ENCODE data around the gene ELN.

ELN gene

DNA sequence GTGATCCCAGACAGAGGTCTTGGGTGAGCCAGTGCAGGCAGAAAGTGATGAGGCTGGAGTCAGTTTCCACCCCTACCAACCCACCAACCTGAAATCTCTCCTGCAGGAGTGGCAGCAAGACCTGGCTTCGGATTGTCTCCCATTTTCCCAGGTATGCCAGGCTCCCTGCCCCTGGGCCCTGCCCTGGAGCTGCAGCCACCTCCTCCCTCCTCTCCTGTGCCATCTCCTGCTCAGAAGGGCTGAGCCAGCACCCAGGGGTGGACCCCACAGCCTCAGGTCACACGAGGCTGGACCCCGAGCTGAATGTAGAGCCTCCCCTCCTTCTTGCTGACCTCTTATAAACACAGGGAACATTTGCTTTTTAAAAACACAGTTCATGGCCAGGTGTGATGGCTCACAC is 38.7 kb downstream of the ELN start:
- no peaks in the 10 kb centered on the region for H3K27me3 ChIP-seq (ENCODE audit: control insufficient read depth in 5 of 5, insufficient read depth in 4 of 5, low read length in 5 of 5)
- no peak overlapping the region for H3K4me3 ChIP-seq (ENCODE audit: low read depth in 1 of 5, low read length in 5 of 5)
- peaks cover 0 to 30% (median 13%) of the 10 kb centered on the region in 5 donors for H3K36me3 ChIP-seq (ENCODE audit: control insufficient read depth in 5 of 5, insufficient read depth in 5 of 5, low read length in 5 of 5)
- peaks cover 0 to 9% (median 8%) of the 10 kb centered on the region in 5 donors for H3K4me1 ChIP-seq (ENCODE audit: control insufficient read depth in 5 of 5, insufficient read depth in 5 of 5, low read length in 5 of 5)
- H3K9me3 ChIP-seq (ENCODE audit: control insufficient read depth in 5 of 5, low read length in 5 of 5), result no peaks in the 10 kb centered on the region
- no peak overlapping the region for H3K9ac ChIP-seq (ENCODE audit: low read length in 5 of 5)
- H3K27ac ChIP-seq (ENCODE audit: low read depth, low read length), result no peak overlapping the region

DNA sequence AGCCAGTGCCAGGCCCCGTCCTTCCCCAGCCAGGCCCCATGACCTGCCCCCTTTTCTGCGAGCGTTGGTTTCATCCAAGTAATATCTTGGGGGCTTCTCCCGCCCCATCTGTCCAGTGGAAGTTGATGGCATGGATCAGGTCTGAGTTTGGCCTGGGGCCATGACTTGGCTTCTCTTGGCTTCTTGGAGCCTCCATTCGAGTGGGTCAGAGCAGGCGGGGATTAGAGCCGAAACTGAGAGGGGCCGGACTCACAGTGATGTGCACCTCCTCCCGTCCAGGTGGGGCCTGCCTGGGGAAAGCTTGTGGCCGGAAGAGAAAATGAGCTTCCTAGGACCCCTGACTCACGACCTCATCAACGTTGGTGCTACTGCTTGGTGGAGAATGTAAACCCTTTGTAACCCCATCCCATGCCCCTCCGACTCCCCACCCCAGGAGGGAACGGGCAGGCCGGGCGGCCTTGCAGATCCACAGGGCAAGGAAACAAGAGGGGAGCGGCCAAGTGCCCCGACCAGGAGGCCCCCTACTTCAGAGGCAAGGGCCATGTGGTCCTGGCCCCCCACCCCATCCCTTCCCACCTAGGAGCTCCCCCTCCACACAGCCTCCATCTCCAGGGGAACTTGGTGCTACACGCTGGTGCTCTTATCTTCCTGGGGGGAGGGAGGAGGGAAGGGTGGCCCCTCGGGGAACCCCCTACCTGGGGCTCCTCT is 40.6 kb downstream of the ELN start:
- Histone ChIP-seq H3K36me3 (ENCODE audit: control insufficient read depth in 5 of 5, insufficient read depth in 5 of 5, low read length in 5 of 5) (peaks cover 0 to 22% (median 10%) of the 10 kb centered on the region in 5 donors), H3K4me3 (ENCODE audit: low read depth in 1 of 5, low read length in 5 of 5) (no peak overlapping the region), H3K9ac (ENCODE audit: low read length in 5 of 5) (no peak overlapping the region), H3K27ac (ENCODE audit: low read depth, low read length) (no peak overlapping the region), H3K27me3 (ENCODE audit: control insufficient read depth in 5 of 5, insufficient read depth in 4 of 5, low read length in 5 of 5) (no peaks in the 10 kb centered on the region), H3K4me1 (ENCODE audit: control insufficient read depth in 5 of 5, insufficient read depth in 5 of 5, low read length in 5 of 5) (no peaks in the 10 kb centered on the region), H3K9me3 (ENCODE audit: control insufficient read depth in 5 of 5, low read length in 5 of 5) (no peaks in the 10 kb centered on the region)

- H3K27ac ChIP-seq (ENCODE audit: low read depth, low read length), result no peak overlapping the region
- H3K4me1 ChIP-seq (ENCODE audit: control insufficient read depth in 5 of 5, insufficient read depth in 5 of 5, low read length in 5 of 5), result no peaks in the 10 kb centered on the region
- no peak overlapping the region for H3K9ac ChIP-seq (ENCODE audit: low read length in 5 of 5)
- H3K4me3 ChIP-seq (ENCODE audit: low read depth in 1 of 5, low read length in 5 of 5), result no peak overlapping the region
- peaks cover 0 to 19% (median 7%) of the 10 kb centered on the region in 5 donors for H3K36me3 ChIP-seq (ENCODE audit: control insufficient read depth in 5 of 5, insufficient read depth in 5 of 5, low read length in 5 of 5)
- H3K27me3 ChIP-seq (ENCODE audit: control insufficient read depth in 5 of 5, insufficient read depth in 4 of 5, low read length in 5 of 5), result no peaks in the 10 kb centered on the region
- H3K9me3 ChIP-seq (ENCODE audit: control insufficient read depth in 5 of 5, low read length in 5 of 5), result no peaks in the 10 kb centered on the region
Measured at GRCh38 chr7:74069086-74069541, 41.1 kb downstream of the ELN start.

- no peak overlapping the region for H3K27ac ChIP-seq (ENCODE audit: low read depth, low read length)
- peaks cover 0 to 13% (median 7%) of the 10 kb centered on the region in 5 donors for H3K36me3 ChIP-seq (ENCODE audit: control insufficient read depth in 5 of 5, insufficient read depth in 5 of 5, low read length in 5 of 5)
- H3K9ac ChIP-seq (ENCODE audit: low read length in 5 of 5), result no peak overlapping the region
- H3K4me1 ChIP-seq (ENCODE audit: control insufficient read depth in 5 of 5, insufficient read depth in 5 of 5, low read length in 5 of 5), result no peaks in the 10 kb centered on the region
- H3K4me3 ChIP-seq (ENCODE audit: low read depth in 1 of 5, low read length in 5 of 5), result no peak overlapping the region
- no peaks in the 10 kb centered on the region for H3K27me3 ChIP-seq (ENCODE audit: control insufficient read depth in 5 of 5, insufficient read depth in 4 of 5, low read length in 5 of 5)
- no peaks in the 10 kb centered on the region for H3K9me3 ChIP-seq (ENCODE audit: control insufficient read depth in 5 of 5, low read length in 5 of 5)
Measured at GRCh38 chr7:74069790-74070618, 42.0 kb downstream of the ELN start.

- H3K9me3 ChIP-seq (ENCODE audit: control insufficient read depth in 5 of 5, low read length in 5 of 5), result no peaks in the 10 kb centered on the region
- no peak overlapping the region for H3K4me3 ChIP-seq (ENCODE audit: low read depth in 1 of 5, low read length in 5 of 5)
- peaks cover 0 to 8% (median 6%) of the 10 kb centered on the region in 5 donors for H3K36me3 ChIP-seq (ENCODE audit: control insufficient read depth in 5 of 5, insufficient read depth in 5 of 5, low read length in 5 of 5)
- H3K9ac ChIP-seq (ENCODE audit: low read length in 5 of 5), result no peak overlapping the region
- H3K27me3 ChIP-seq (ENCODE audit: control insufficient read depth in 5 of 5, insufficient read depth in 4 of 5, low read length in 5 of 5), result no peaks in the 10 kb centered on the region
- H3K27ac ChIP-seq (ENCODE audit: low read depth, low read length), result no peak overlapping the region
- H3K4me1 ChIP-seq (ENCODE audit: control insufficient read depth in 5 of 5, insufficient read depth in 5 of 5, low read length in 5 of 5), result no peaks in the 10 kb centered on the region
Measured at GRCh38 chr7:74070619-74070921, 42.6 kb downstream of the ELN start.

DNA sequence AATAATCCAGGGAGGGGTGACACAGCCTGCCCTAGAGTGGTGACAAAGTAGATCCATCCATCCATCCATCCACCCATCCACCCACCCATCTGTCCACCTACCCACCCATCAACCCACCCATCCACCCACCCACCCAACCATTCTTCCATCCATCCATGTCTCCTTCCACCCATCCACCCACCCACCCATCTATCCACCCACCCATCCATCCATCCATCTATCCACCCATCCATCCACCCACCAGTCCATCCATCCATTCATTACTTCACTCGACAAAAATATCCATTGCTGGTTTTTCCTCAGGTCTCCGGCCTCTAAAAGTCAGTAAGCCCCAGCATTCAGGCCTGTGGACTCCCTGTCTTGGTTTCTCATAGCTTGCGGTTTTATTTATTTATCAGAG is 43.1 kb downstream of the ELN start:
- no peaks in the 10 kb centered on the region for H3K4me1 ChIP-seq (ENCODE audit: control insufficient read depth in 5 of 5, insufficient read depth in 5 of 5, low read length in 5 of 5)
- no peaks in the 10 kb centered on the region for H3K9me3 ChIP-seq (ENCODE audit: control insufficient read depth in 5 of 5, low read length in 5 of 5)
- H3K36me3 ChIP-seq (ENCODE audit: control insufficient read depth in 5 of 5, insufficient read depth in 5 of 5, low read length in 5 of 5), result peaks cover 0 to 5% (median 2%) of the 10 kb centered on the region in 5 donors
- H3K27ac ChIP-seq (ENCODE audit: low read depth, low read length), result no peak overlapping the region
- no peaks in the 10 kb centered on the region for H3K27me3 ChIP-seq (ENCODE audit: control insufficient read depth in 5 of 5, insufficient read depth in 4 of 5, low read length in 5 of 5)
- H3K9ac ChIP-seq (ENCODE audit: low read length in 5 of 5), result no peak overlapping the region
- H3K4me3 ChIP-seq (ENCODE audit: low read depth in 1 of 5, low read length in 5 of 5), result no peak overlapping the region

- Histone ChIP-seq H3K36me3 (ENCODE audit: control insufficient read depth in 5 of 5, insufficient read depth in 5 of 5, low read length in 5 of 5) (no peaks in the 10 kb centered on the region), H3K9me3 (ENCODE audit: control insufficient read depth in 5 of 5, low read length in 5 of 5) (peaks cover 0 to 2% (median 0%) of the 10 kb centered on the region in 5 donors), H3K4me3 (ENCODE audit: low read depth in 1 of 5, low read length in 5 of 5) (no peak overlapping the region), H3K27me3 (ENCODE audit: control insufficient read depth in 5 of 5, insufficient read depth in 4 of 5, low read length in 5 of 5) (no peaks in the 10 kb centered on the region), H3K9ac (ENCODE audit: low read length in 5 of 5) (no peak overlapping the region), H3K4me1 (ENCODE audit: control insufficient read depth in 5 of 5, insufficient read depth in 5 of 5, low read length in 5 of 5) (peaks cover 0 to 4% (median 2%) of the 10 kb centered on the region in 5 donors), H3K27ac (ENCODE audit: low read depth, low read length) (no peak overlapping the region)
Measured at GRCh38 chr7:74074770-74075169, 46.8 kb downstream of the ELN start.

DNA sequence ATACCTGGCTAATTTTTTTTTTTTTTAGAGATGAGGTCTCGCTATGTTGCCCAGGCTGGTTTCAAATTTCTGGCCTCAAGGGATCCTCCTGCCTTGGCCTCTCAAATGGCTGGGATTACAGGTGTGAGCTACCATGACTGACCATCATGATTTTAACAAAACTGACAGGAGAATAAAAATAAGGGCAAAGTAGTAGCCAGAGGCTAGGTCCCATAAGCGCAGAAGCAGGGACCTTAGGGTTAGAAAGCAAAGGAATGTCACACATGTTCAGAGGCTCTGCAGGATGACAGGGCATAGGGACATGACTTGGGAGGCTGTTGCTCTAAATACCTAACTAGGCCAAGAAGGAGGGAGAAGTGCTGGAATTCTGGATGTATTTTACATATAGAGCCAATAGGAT is 50.5 kb downstream of the ELN start:
- peaks cover 0 to 2% (median 0%) of the 10 kb centered on the region in 5 donors for H3K9me3 ChIP-seq (ENCODE audit: control insufficient read depth in 5 of 5, low read length in 5 of 5)
- H3K36me3 ChIP-seq (ENCODE audit: control insufficient read depth in 5 of 5, insufficient read depth in 5 of 5, low read length in 5 of 5), result no peaks in the 10 kb centered on the region
- no peak overlapping the region for H3K27ac ChIP-seq (ENCODE audit: low read depth, low read length)
- peaks cover 3 to 11% (median 8%) of the 10 kb centered on the region in 5 donors for H3K4me1 ChIP-seq (ENCODE audit: control insufficient read depth in 5 of 5, insufficient read depth in 5 of 5, low read length in 5 of 5)
- H3K9ac ChIP-seq (ENCODE audit: low read length in 5 of 5), result no peak overlapping the region
- H3K4me3 ChIP-seq (ENCODE audit: low read depth in 1 of 5, low read length in 5 of 5), result no peak overlapping the region
- H3K27me3 ChIP-seq (ENCODE audit: control insufficient read depth in 5 of 5, insufficient read depth in 4 of 5, low read length in 5 of 5), result no peaks in the 10 kb centered on the region

DNA sequence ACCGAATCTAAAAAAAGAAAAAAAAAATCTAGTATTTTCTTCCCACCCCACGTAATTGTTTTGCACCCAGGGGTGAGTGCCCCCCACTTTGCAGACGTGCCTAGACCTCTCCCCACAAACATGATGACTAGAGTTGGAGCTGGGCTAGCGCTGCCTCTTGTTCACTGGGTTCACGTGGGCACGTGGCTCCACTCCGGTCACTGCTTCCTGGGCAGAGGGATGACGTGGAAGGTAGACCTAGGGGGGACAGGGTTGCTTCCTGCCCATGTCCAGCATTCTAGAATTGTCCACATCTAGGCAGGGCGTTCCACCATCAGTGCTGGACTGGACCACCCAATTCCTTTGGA is 54.8 kb downstream of the ELN start:
- Histone ChIP-seq H3K36me3 (ENCODE audit: control insufficient read depth in 5 of 5, insufficient read depth in 5 of 5, low read length in 5 of 5) (no peaks in the 10 kb centered on the region), H3K4me1 (ENCODE audit: control insufficient read depth in 5 of 5, insufficient read depth in 5 of 5, low read length in 5 of 5) (peaks cover 3 to 24% (median 20%) of the 10 kb centered on the region in 5 donors), H3K9ac (ENCODE audit: low read length in 5 of 5) (peak overlapping the region in 4 of 5 donors; percentile 41 to 77 (median 62))

More for the DNA sequence above, 54.8 kb downstream of the ELN start:
- Histone ChIP-seq H3K27ac (ENCODE audit: low read depth, low read length) (no peak overlapping the region), H3K27me3 (ENCODE audit: control insufficient read depth in 5 of 5, insufficient read depth in 4 of 5, low read length in 5 of 5) (no peaks in the 10 kb centered on the region), H3K9me3 (ENCODE audit: control insufficient read depth in 5 of 5, low read length in 5 of 5) (no peaks in the 10 kb centered on the region), H3K4me3 (ENCODE audit: low read depth in 1 of 5, low read length in 5 of 5) (peak overlapping the region in 2 of 5 donors; percentile 44 to 63)
